GM10248 (cell line): ENCODE data around the gene INPP4B.

ENCODE experiments used
- CTCF ChIA-PET: fragments of 300-600 bp; sonication (Branson Sonifier 250); formaldehyde crosslinking; extraction: SDS; loops from one replicate; lab custom pipeline; 2021; ENCODE audit warnings: antibody characterized with exemption; lab: Yijun Ruan, JAX
- POLR2A ChIA-PET: fragments of 350-650 bp; sonication (Branson Sonifier 250); formaldehyde crosslinking; extraction: SDS; loops from one replicate; lab custom pipeline; 2020; ENCODE audit warnings: antibody characterized with exemption; lab: Yijun Ruan, JAX
- DNase-seq: peaks from one replicate; pipeline ENCODE4 v3.0.0; 2012; ENCODE audit errors: extremely low spot score
- TF ChIP-seq, protein P1 (sequence below): IDR thresholded peaks from 2 replicates; pipeline ENCODE4 v1.5.1; 2012; ENCODE audit warnings: mild to moderate bottlenecking, low read depth; ENCODE audit errors: extremely low read depth, missing control alignments, control extremely low read depth

Gene INPP4B

DNA sequence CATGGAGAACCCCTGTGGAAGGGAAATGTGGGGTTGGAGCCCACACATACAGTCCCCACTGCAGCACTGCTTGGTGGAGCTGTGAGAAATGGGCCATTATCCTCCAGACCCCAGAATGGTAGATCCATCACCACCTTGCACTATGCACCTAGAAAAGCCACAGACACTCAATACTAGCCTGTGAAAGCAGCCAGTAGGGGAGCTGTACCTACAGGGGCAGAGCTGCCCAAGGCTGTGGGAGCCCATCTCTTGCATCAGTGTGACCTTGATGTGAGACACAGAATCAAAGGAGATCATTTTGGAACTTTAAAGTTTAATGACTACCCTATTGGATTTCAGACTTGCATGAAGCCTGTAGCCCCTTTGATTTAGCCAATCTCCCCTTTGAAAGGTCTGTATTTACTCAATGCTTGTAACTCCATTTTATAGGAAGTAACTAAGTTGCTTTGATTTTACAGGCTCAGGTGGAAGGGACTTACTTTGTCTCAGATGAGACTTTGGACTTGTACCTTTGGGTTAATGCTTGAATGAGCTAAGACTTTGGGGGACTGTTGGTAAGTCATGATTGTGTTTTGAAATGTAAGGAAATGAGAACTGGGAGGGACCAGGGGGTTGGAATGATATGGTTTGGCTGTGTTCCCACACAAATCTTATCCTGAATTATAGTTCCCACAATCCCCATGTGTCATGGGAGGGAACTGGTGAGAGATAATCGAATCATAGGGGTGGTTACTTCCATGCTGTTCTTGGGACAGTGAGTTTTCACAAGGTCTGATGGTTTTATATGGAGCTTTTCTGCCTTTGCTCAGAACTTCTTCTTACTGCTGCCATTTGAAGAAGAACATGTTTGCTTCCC is 352.6 kb downstream of the INPP4B start:
- TF ChIP-seq, protein P1, sequence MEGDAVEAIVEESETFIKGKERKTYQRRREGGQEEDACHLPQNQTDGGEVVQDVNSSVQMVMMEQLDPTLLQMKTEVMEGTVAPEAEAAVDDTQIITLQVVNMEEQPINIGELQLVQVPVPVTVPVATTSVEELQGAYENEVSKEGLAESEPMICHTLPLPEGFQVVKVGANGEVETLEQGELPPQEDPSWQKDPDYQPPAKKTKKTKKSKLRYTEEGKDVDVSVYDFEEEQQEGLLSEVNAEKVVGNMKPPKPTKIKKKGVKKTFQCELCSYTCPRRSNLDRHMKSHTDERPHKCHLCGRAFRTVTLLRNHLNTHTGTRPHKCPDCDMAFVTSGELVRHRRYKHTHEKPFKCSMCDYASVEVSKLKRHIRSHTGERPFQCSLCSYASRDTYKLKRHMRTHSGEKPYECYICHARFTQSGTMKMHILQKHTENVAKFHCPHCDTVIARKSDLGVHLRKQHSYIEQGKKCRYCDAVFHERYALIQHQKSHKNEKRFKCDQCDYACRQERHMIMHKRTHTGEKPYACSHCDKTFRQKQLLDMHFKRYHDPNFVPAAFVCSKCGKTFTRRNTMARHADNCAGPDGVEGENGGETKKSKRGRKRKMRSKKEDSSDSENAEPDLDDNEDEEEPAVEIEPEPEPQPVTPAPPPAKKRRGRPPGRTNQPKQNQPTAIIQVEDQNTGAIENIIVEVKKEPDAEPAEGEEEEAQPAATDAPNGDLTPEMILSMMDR: no peak
- no peak for DNase-seq
- POLR2A ChIA-PET: no interaction called here
- CTCF ChIA-PET: interaction anchor here (1.6 kb wide), 1 partner anchor 15 kb away, joined by 5 read pairs; no protein-coding TSS in a partner anchor

DNA sequence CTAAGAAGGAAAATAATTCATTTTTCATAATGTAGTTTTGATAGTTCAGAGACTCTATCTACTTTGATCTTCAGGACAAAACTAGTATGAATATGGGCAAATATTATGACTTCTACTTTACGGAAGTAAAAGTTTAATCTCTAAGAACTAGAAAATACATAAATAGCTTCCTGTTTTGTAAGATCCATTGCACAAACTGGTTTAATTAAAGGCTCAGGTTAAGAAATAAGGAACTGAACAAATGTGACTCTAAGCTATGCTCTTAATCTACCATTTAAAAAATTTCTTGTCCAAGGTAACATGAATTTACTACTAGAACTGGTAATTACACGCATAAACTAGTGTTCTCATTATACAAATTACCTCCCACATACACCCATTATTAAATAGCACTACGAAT is 360.6 kb downstream of the INPP4B start:
- POLR2A ChIA-PET: no interaction called here
- CTCF ChIA-PET: no interaction called here
- TF ChIP-seq, protein P1: no peak
- DNase-seq: no peak

DNA sequence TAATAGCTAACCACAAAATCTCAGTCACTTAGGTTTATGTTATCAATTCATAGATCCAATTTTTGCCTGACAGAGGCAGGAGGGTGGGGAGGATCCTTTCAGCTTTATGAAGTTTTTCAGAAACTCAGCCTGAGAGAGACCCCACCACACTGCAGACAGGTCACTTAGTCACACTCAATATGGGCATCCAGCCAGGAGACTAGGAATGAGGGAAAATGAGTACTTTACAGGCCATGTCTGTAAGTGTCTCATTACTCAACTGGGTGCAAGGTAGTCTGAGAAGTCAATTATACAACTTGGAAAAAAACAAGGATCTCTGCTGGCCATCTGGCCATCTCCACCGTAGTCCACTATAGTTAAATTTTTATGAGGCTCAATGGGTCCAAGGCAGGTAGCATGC is 365.9 kb downstream of the INPP4B start:
- POLR2A ChIA-PET: no interaction called here

DNA sequence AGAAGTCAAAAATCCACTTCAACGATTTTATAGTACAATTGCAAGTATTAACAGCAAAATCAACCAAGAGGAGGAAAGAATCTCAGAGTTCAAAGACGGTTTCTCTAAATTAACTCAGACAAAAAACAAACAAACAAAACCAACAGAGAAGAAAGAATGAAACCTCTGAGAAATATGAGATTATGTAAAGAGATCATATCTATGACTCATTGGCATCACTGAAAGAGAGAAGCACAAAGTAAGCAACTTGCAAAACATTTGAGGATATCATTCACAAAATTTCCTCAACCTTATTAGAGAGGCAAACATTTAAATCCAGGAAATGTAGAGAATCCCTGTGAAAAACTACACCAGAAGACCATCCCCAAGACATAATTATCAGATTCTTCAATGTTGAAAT is 370.4 kb downstream of the INPP4B start:
- ChIA-PET CTCF (no interaction called here), POLR2A (no interaction called here)
- DNase-seq: no peak
- TF ChIP-seq, protein P1: no peak

More for the DNA sequence above, 365.9 kb downstream of the INPP4B start:
- CTCF ChIA-PET: interaction anchor here (1.4 kb wide), 1 partner anchor 20 kb away, joined by 3 read pairs; no protein-coding TSS in a partner anchor
- TF ChIP-seq, protein P1: no peak
- DNase-seq: no peak

DNA sequence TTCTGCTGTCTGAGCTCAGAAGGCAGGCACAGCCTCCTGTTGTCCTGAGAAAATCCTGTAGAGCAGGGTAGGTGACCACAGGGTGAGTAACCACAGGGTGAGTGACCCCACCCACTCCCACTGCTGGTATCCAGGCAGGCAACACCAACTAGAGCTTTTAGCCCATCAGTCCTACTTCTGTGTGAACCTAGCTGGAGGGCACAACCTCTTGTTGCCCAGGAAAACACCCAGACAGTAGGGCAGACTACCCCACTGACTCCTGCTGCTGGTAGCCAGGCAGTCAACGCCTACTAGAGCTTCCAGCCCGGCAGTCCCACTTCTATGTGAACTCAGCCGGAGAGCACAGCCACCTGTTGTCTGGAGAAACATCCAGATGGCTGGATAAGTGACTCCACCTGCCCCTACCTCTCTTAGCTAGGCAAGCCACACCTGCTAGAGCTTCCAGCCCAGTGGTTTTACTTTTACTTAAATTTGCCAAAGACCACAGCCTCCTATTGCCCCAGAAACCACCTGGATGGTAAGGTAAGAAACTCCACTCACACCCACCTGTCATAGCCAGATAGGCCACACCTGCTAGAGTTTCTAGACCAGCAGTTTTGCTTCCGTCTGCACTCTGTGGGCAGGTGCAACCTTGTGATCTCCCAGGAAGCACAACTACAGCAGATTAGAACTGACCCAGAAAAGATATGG is 371.6 kb downstream of the INPP4B start:
- DNase-seq: no peak
- TF ChIP-seq, protein P1: no peak
- ChIA-PET CTCF (no interaction called here), POLR2A (no interaction called here)

DNA sequence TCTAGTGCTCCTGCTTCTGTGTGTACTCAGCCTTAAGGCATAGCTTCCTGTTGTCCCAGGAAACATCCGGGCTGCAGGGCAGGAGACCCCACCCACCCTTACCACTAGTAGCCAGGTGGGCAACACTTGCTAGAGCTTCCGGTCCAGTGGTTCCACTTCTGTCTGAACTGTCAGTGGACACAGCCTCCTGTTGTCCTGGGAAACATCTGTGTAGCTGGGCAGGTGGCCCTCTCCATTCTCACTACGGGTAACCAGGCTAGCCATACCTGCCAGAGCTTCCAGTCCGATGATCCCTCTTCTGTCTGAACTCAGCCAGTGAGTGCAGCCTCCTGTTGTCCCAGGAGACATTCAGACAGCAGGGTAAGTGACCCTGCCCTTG is 372.2 kb downstream of the INPP4B start:
- DNase-seq: no peak
- TF ChIP-seq, protein P1: no peak
- POLR2A ChIA-PET: no interaction called here
- CTCF ChIA-PET: no interaction called here
